GM11168 (cell line): ENCODE results near the gene PEX7.
"Not testable (repeated sequence)": the region's sequence is repeated elsewhere in the genome, so short reads cannot be mapped to it uniquely, and the experiment has no call there.

Source experiments
- in situ Hi-C: fragments of 300-500 bp; cut with MboI; formaldehyde crosslinking; loops from one replicate; pipeline ENCODE4 v1.12.0; 2022; ENCODE audit warnings: low sequenced_read_pairs; ENCODE audit not compliant: unreplicated experiment

Gene PEX7

GRCh38 chr6:136932599-136932998 lies 110.2 kb downstream of the PEX7 start:
- in situ Hi-C loops, result no loop called here

- in situ Hi-C loops, result no loop called here
Observed at GRCh38 chr6:136945072-136945471, 122.7 kb downstream of the PEX7 start.

- in situ Hi-C loops, result no loop called here
Observed at GRCh38 chr6:136945711-136946121, 123.3 kb downstream of the PEX7 start.

- in situ Hi-C loops, result no loop called here
Observed at GRCh38 chr6:136947037-136947436, 124.6 kb downstream of the PEX7 start.

GRCh38 chr6:136949957-136950356 lies 127.6 kb downstream of the PEX7 start:
- in situ Hi-C loops, result not testable (repeated sequence)

GRCh38 chr6:136950436-136951126 lies 128.2 kb downstream of the PEX7 start:
- in situ Hi-C loops, result no loop called here

- in situ Hi-C loops, result no loop called here
Observed at GRCh38 chr6:136952714-136953260, 130.4 kb downstream of the PEX7 start.

- in situ Hi-C loops, result no loop called here
Observed at GRCh38 chr6:136955123-136955522, 132.7 kb downstream of the PEX7 start.

- in situ Hi-C loops, result no loop called here
Observed at GRCh38 chr6:136956590-136957544, 134.5 kb downstream of the PEX7 start.

- in situ Hi-C loops, result no loop called here
Observed at GRCh38 chr6:136958168-136958567, 135.8 kb downstream of the PEX7 start.

GRCh38 chr6:136959471-136959891 lies 137.1 kb downstream of the PEX7 start:
- in situ Hi-C loops, result no loop called here

- in situ Hi-C loops, result not testable (repeated sequence)
Observed at GRCh38 chr6:136959935-136960334, 137.5 kb downstream of the PEX7 start.

- in situ Hi-C loops, result no loop called here
Observed at GRCh38 chr6:136960781-136961180, 138.4 kb downstream of the PEX7 start.

GRCh38 chr6:136961848-136962247 lies 139.5 kb downstream of the PEX7 start:
- in situ Hi-C loops, result no loop called here

GRCh38 chr6:136962661-136963060 lies 140.3 kb downstream of the PEX7 start:
- in situ Hi-C loops, result no loop called here

GRCh38 chr6:136963259-136963658 lies 140.9 kb downstream of the PEX7 start:
- in situ Hi-C loops, result no loop called here
